Measurements from ENCODE around the gene PROSER2.
A peak's percentile ranks its signal among the peaks of the same experiment; 100 is the strongest.

The PROSER2 gene

DNA sequence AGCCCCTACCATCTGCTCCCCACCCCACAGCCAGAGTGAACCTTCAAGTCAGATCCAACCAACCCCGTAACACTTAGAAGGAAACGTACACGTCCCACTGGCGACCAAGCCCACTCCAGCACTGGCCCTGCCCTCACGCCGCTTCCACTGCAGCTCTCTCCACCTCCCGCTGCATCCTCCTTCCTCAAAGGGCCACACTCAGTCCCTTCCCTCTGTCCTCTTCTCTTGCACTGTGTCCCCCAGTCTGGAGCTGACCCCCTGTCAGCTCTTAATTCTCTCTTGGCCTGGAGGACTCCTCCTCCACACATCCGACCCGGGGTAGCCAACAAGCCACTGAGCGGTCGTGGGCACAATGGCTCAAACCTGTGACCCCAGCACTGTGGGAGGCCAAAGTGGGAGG is 85.8 kb downstream of the PROSER2 start:
- Mint-ChIP-seq H3K4me3 (no peak overlapping the region), H3K27ac (peak overlapping the region; percentile 14), H3K36me3 (no peaks in the 10 kb centered on the region), H3K4me1 (peaks cover 6% of the 10 kb centered on the region), H3K9me3 (no peaks in the 10 kb centered on the region)
- ATAC-seq: no peak
- DNase-seq (ENCODE audit: low spot score in 2 of 2): no peak

DNA sequence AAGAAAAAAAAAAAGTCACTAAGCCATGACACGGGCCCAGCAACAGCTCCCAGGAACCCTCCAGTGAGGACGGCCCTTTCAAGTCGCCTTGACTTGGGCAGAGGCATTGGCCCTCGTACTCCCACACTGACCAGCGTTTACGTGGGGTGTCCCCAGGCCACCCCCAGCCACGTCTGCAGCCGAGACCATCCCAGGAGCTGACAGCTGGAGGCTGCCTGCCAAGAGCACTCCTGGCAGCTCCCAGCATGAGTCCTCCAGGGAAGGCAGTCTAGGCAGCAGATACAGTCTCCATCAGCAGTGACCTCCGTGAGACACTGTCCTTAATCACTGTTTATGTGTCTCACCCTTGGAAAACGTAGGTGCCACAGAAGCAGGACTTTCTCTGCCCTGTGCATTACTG is 86.5 kb downstream of the PROSER2 start:
- Mint-ChIP-seq H3K9me3 (no peaks in the 10 kb centered on the region), H3K4me3 (no peak overlapping the region), H3K36me3 (no peaks in the 10 kb centered on the region), H3K4me1 (peaks cover 6% of the 10 kb centered on the region), H3K27ac (no peak overlapping the region)
- ATAC-seq: no peak
- DNase-seq (ENCODE audit: low spot score in 2 of 2): no peak

DNA sequence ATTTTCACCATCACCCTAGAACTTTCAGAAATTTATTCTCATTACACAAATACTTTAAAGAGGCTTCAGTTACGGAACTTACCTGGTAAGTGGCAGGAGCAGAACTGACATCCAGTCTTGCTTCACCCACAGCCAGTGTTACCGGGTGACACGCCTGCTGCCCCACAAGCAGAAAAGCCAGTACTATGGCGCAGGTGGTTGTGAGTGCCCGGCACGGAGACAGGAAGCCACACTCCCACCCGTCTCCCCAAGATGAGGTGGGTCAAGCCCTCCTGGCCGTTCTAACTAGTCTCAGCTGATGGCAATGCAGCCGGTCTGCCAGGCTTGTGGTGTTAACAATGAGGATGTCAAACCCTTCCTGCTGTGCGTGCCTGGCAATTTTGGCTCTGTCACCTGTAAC is 86.9 kb downstream of the PROSER2 start:
- no peak overlapping the region for H3K4me3 Mint-ChIP-seq
- H3K36me3 Mint-ChIP-seq: no peaks in the 10 kb centered on the region
- ATAC-seq (no peak), DNase-seq (ENCODE audit: low spot score in 2 of 2) (no peak)
- peaks cover 6% of the 10 kb centered on the region for H3K4me1 Mint-ChIP-seq
- no peak overlapping the region for H3K27ac Mint-ChIP-seq
- H3K9me3 Mint-ChIP-seq: no peaks in the 10 kb centered on the region

DNA sequence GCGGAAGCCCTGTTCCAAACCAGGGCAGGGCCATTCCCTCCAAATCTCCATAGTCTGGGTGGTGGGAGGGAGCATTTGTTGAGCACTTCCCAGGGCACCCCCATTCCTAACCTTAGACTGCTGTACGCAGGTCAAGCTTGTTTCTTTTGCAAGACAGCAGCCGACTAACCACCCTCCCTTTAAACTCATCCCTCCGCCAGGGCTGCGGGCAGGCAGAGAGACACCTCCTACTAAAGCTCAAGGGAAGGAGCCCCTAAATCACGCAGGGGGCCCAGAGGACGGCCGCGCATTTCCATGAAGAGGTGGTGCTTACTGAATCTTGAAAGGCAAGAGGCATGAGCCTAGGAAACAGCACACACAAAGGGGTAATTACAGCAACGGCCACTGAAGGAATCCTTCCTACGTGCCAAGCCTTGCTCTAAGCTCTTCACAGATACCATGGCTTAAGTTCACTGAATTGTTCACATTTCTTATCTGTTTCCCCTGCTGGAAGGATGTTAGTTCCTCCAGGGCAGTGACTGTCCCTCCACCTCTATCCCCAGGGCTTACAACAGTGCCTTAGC is 90.0 kb downstream of the PROSER2 start:
- no peaks in the 10 kb centered on the region for H3K36me3 Mint-ChIP-seq
- ATAC-seq (no peak), DNase-seq (ENCODE audit: low spot score in 2 of 2) (no peak)
- no peaks in the 10 kb centered on the region for H3K9me3 Mint-ChIP-seq
- no peak overlapping the region for H3K4me3 Mint-ChIP-seq
- H3K27ac Mint-ChIP-seq: no peak overlapping the region
- no peaks in the 10 kb centered on the region for H3K4me1 Mint-ChIP-seq

DNA sequence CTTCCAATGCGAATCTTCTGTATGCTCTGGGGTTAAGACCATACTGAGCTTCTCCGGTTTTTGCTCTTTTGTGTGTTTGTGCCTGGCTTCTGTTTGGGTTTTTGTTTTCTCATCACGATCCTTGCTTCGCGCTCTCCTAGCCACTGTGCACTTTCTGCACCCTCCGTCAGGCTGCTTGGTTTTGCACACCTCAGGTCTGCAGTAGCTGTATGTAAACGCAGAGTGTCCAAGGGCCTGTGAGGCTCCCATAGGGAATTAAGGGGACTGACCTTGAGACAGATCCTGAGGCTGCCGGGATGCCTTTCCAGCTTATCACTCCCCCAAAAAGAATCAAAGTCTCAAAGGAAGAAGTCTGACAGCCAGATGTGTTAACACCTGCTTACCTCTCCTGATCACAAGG is 95.2 kb downstream of the PROSER2 start:
- Mint-ChIP-seq H3K27ac (no peak overlapping the region), H3K9me3 (no peaks in the 10 kb centered on the region), H3K36me3 (peaks cover 44% of the 10 kb centered on the region), H3K4me1 (no peaks in the 10 kb centered on the region), H3K4me3 (no peak overlapping the region)
- no peak for ATAC-seq
- no peak for DNase-seq (ENCODE audit: low spot score in 2 of 2)

DNA sequence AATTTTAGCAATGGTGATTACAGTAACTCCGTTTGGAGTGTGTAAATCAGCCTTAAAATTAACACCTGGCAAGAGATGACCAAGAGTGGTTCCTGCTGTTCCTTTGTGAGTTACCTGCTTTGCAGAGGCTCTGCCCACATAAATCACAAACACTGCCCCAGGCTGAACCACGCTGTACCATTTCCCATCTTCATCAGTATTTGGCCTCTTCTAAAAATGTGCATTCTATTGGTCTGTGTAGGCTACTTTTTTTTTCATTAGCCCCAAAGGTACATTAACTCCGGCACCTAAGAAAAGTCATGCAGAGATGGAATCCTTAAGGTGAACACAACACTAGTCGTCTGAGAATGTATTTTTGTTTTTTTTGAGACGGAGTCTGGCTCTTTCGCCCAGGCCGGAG is 96.1 kb downstream of the PROSER2 start:
- ATAC-seq (no peak), DNase-seq (ENCODE audit: low spot score in 2 of 2) (no peak)
- no peak overlapping the region for H3K4me3 Mint-ChIP-seq
- no peaks in the 10 kb centered on the region for H3K4me1 Mint-ChIP-seq
- H3K27ac Mint-ChIP-seq: no peak overlapping the region
- no peaks in the 10 kb centered on the region for H3K9me3 Mint-ChIP-seq
- H3K36me3 Mint-ChIP-seq: peaks cover 53% of the 10 kb centered on the region
